Adrenal gland (tissue), 12 donors: ENCODE measurements around the gene PNLDC1. TPM values are rescaled to one million over a fixed set of nuclear protein-coding genes. Genes with fewer than 3 reads are reported as not detected.

Source experiments
- DNase-seq, 7 donors: peaks; one replicate each; pipeline ENCODE4 v3.0.0-alpha.2; 2019 to 2020
- H3K27ac ChIP-seq, 5 donors: fragments of 200-600 bp; sonication (generic) in 4 of 5; 1 replicate in 3 of 5; 2 replicates in 2 of 5; pipeline versions ENCODE4 v1.5.1 to v1.8.0; 2016 to 2020; ENCODE audit warnings: mild to moderate bottlenecking in 1 of 5
- H3K27me3 ChIP-seq: fragments of 200-600 bp; 2 replicates; pipeline ENCODE4 v1.8.0; 2021
- H3K36me3 ChIP-seq, 2 donors: fragments of 200-600 bp; replicated peaks in 1 of 2; 1 replicate in 1 of 2; 2 replicates in 1 of 2; pipeline versions ENCODE4 v1.5.1 to v1.8.0; 2018 to 2022
- H3K4me1 ChIP-seq, 2 donors: fragments of 200-600 bp; replicated peaks in 1 of 2; 1 replicate in 1 of 2; 2 replicates in 1 of 2; pipeline versions ENCODE4 v1.5.1 to v1.8.0; 2018 to 2021
- H3K4me3 ChIP-seq, 4 donors: fragments of 200-600 bp; sonication (generic) in 3 of 4; one replicate each; pipeline ENCODE4 v1.5.1; 2016 to 2018
- H3K9me3 ChIP-seq, 3 donors: fragments of 200-600 bp; sonication (generic) in 1 of 3; replicated peaks in 1 of 3; 1 replicate in 2 of 3; 2 replicates in 1 of 3; pipeline versions ENCODE4 v1.5.1 to v1.8.0; 2016 to 2021
- CTCF ChIP-seq, 6 experiments: fragments of 450-650 bp in 4 of 6; fragments of 200-600 bp in 2 of 6; sonication (generic) in 1 of 6; IDR thresholded peaks; 1 replicate in 5 of 6; 2 replicates in 1 of 6; pipeline versions ENCODE4 v1.5.1 to v1.8.0; 2016 to 2021; ENCODE audit warnings: antibody characterized with exemption in 6 of 6, mild to moderate bottlenecking in 2 of 6, moderate library complexity in 1 of 6
- POLR2A ChIP-seq, 2 donors: fragments of 450-650 bp; IDR thresholded peaks; one replicate each; pipeline ENCODE4 v1.6.1; 2017; ENCODE audit warnings: antibody characterized with exemption in 2 of 2, mild to moderate bottlenecking in 2 of 2, moderate library complexity in 1 of 2
- WGBS, 4 donors: extraction: QIAGEN DNeasy Blood & Tissue Kit in 2 of 4; methylation state at CpG; one replicate each; pipeline versions ENCODE4 v1.1.5 to v1.1.7; 2013 to 2017; 5-methylcytosine and 5-hydroxymethylcytosine counted together
- intact Hi-C, 2 donors: fragments of 100-400 bp; cut with DNase I; formaldehyde crosslinking; loops; one replicate each; pipeline versions ENCODE4 v1.14.1 to v1.15.0; 2022 to 2023
- polyA plus RNA-seq, 3 donors: library from polyadenylated mRNA; stranded (reverse); fragments of 200-250 nt in 2 of 3; fragments of 350-450 nt in 1 of 3; fragmentation: Illumina TruSeq in 1 of 3; extraction: RNeasy Lipid Tissue Mini Kit (QIAGEN cat#74804) in 1 of 3; gene quantifications; one replicate each; pipeline ENCODE4 v1.2.3, GENCODE V29; 2013 to 2014
- total RNA-seq, 9 donors: library from RNA; depleted of rRNA in 4 of 9; stranded (reverse); fragments of >200 nt in 4 of 9; fragments of 120-200 nt in 1 of 9; fragmentation: NEBNext Ultra II Directional in 1 of 9; extraction: Animal tissue kit (Norgen Biotek cat#: 25700) in 1 of 9; gene quantifications; one replicate each; pipeline versions ENCODE4 v1.1.0 to v1.2.4, GENCODE V29; 2013 to 2023
- donor health status: healthy with polysubstance abuse.
- donor health status: Bipolar disorder and iron deficiency.
- donor health status: DM: yes; HTN: yes; CAD: no.
- donor health status: DM: no; HTN: no; CAD: no.
- donor health status: DM: no; HTN: no; CAD: no.
- donor health status: DM: yes; HTN: yes; CAD: no.

Gene PNLDC1
- total and polyA plus RNA-seq, 12 donors = 0.07 to 2.9 (median 0.39) TPM; not detected in 7

- H3K27me3 ChIP-seq = no peaks in the 10 kb centered on the region
- DNase-seq = no peak
- H3K9me3 ChIP-seq = no peaks in the 10 kb centered on the region
- 79 to 87% (median 86%) methylated on average over 6 of the region's 6 CpGs for WGBS, 4 donors
- no peak overlapping the region for H3K4me3 ChIP-seq
- no peak overlapping the region for H3K27ac ChIP-seq
- no peak for TF ChIP-seq CTCF (IDR thresholded peaks at IDR 0.05)
- TF ChIP-seq POLR2A (IDR thresholded peaks at IDR 0.05) = no peak
- no peaks in the 10 kb centered on the region for H3K4me1 ChIP-seq
- intact Hi-C loops = no loop called here
- no peaks in the 10 kb centered on the region for H3K36me3 ChIP-seq
Observed at GRCh38 chr6:159805440-159806020, 5.5 kb downstream of the PNLDC1 start.

GRCh38 chr6:159806021-159806458 is 6.0 kb downstream of the PNLDC1 start:
- no peak overlapping the region for H3K27ac ChIP-seq
- no peak overlapping the region for H3K4me3 ChIP-seq
- no peaks in the 10 kb centered on the region for H3K9me3 ChIP-seq
- no peak for TF ChIP-seq POLR2A (IDR thresholded peaks at IDR 0.05)
- TF ChIP-seq CTCF (IDR thresholded peaks at IDR 0.05) = no peak
- 85 to 91% (median 88%) methylated on average over 8 to 9 of the region's 9 CpGs for WGBS, 4 donors
- H3K27me3 ChIP-seq = no peaks in the 10 kb centered on the region
- H3K4me1 ChIP-seq = no peaks in the 10 kb centered on the region
- no peak for DNase-seq
- no peaks in the 10 kb centered on the region for H3K36me3 ChIP-seq
- intact Hi-C loops = no loop called here

GRCh38 chr6:159807150-159807858 is 7.2 kb downstream of the PNLDC1 start:
- Histone ChIP-seq H3K27me3 (no peaks in the 10 kb centered on the region), H3K4me3 (no peak overlapping the region), H3K4me1 (no peaks in the 10 kb centered on the region), H3K9me3 (no peaks in the 10 kb centered on the region), H3K36me3 (no peaks in the 10 kb centered on the region), H3K27ac (no peak overlapping the region)
- intact Hi-C loops = no loop called here
- TF ChIP-seq CTCF (IDR thresholded peaks at IDR 0.05) (no peak), POLR2A (IDR thresholded peaks at IDR 0.05) (no peak)
- DNase-seq = peak in 3 of 7 donors; percentile 12 to 34 (median 14)
- 80 to 85% (median 81%) methylated on average over 5 of the region's 5 CpGs for WGBS, 4 donors

- no peak for TF ChIP-seq POLR2A (IDR thresholded peaks at IDR 0.05)
- no peak overlapping the region for H3K27ac ChIP-seq
- no peak for DNase-seq
- no peak overlapping the region for H3K4me3 ChIP-seq
- 81 to 91% (median 86%) methylated on average over 6 of the region's 6 CpGs for WGBS, 4 donors
- intact Hi-C loops = no loop called here
- H3K4me1 ChIP-seq = no peaks in the 10 kb centered on the region
- H3K36me3 ChIP-seq = no peaks in the 10 kb centered on the region
- no peaks in the 10 kb centered on the region for H3K27me3 ChIP-seq
- H3K9me3 ChIP-seq = no peaks in the 10 kb centered on the region
Observed at GRCh38 chr6:159808647-159809046, 8.6 kb downstream of the PNLDC1 start.
